HCEC 1CT (cell line): ENCODE data around the gene LUZP2.
"Not testable (repeated sequence)": the region's sequence is repeated elsewhere in the genome, so short reads cannot be mapped to it uniquely, and the experiment has no call there.

Source experiments
- DNase-seq: peaks from one replicate; pipeline ENCODE4 v3.0.0-alpha.2; 2017

Gene LUZP2

DNA sequence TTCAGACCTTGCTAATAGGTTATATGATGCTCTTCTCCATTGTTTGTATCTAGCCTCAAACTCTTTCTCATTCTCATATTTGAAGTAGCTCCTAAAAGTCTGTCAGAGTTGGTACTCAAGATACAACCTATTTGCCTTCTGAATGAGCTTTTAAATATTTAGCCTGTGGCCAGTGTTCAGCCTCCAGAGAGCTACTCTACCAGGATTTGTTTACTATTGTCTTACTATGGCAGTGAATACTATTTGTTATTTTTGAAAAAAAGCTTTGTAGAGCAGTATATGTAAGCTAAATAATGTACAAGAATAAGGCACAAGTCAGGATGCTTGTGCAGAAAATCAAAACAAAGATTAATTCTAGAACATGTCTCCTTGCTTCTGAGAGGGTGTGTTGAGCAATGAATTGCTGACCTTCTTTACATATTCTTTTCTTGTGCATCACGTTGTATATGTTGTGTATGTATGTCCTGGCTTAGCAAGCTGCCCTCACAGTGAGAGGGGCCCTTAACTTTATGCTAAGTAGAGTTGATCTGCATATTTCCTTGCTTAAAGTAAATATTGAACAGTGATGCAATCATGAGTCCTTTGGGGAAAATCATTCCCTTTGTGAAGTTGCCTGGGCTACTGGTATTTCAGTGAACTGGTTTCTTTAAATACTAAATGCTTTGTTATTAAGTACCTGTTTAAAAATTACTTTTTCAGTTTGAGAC is 438.0 kb downstream of the LUZP2 start:
- peak; percentile 25 for DNase-seq

DNA sequence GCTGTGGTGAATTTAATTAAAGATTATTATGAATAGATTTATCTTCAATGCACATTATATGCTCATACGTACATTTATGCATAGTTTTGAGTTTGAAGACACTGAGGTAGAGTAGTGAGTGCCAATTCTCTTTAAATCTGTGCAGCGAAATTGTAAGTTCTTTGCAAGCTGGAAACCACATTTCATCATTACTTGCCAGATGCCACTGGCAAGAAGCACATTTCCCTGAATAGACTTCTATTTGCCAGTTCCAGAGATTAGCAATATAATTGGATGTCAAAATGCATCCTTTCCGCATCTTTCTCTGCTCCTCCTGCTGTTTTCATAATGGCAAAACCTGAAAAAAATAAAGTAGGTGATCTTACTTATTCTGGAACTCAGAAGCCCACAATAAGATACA is 448.0 kb downstream of the LUZP2 start:
- DNase-seq, result no peak

DNA sequence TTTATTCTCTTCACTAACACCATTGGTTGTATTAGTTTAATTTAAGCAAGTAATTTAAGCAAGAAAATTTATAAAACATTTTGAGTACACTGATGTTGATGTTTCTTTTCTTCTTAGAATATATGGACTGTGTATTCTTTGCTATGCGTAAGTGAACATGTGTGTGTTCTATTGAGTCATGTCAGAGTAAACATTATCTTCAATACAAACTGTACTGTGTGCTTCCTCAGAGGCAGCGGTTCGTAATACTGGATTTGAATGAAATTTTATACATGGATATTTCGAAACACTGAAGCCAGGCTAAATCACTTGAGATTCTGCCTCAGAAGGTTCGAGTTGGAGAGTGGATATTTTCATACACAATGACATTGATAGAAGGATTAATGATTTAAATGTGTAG is 452.6 kb downstream of the LUZP2 start:
- peak; percentile 22 for DNase-seq

DNA sequence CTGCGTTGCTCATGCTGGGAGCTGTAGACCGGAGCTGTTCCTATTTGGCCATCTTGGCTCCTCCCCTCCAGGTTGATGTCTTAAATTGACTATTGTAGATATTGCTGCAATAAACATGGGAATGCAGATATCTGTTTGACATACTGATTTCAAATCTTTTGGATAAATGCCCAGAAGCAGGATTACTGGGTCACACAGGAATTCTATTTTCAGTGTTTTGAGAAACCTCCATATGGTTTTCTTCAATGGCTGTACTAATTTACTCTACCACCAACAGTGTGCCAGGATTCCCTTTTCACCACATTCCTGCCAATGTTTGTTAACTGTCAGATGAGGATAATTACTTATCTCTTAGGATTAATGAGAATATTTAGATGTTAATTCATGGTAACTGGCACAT is 467.0 kb downstream of the LUZP2 start:
- DNase-seq, result peak; percentile 25

DNA sequence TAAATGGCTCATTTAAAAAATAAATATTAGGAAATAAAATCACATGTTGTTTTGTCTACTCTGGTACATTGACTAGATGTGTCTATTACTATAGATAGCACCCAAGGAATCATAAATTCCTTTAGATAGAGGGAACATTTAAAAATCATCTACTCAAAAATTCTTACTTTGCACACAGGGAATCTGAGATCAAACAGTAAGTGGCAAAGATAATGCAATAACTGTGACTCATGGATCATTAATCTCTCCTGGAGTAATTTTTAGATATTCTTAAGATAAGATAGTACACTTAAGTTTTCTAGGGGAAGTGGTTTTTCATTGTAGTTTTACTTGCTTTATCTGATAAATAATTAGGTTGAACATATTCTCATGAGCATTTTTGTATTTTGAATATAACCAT is 468.9 kb downstream of the LUZP2 start:
- DNase-seq, result peak; percentile 3

DNA sequence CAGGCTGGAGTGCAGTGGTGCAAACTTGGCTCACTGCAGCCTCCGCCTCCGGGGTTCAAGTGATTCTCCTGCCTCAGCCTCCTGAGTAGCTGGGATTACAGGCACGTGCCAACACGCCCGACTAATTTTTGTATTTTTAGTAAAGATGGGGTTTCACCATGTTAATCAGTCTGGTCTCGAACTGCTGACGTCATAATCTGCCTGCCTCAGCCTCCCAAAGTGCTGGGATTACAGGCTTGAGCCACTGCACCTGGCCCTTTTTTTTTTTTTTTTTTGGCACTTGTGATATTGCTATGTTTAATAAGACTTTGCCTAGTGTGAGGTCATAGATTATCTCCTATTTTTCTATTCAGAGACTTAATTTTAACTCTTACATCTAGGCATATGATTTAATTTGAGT is 497.1 kb downstream of the LUZP2 start:
- DNase-seq, result not testable (repeated sequence)

DNA sequence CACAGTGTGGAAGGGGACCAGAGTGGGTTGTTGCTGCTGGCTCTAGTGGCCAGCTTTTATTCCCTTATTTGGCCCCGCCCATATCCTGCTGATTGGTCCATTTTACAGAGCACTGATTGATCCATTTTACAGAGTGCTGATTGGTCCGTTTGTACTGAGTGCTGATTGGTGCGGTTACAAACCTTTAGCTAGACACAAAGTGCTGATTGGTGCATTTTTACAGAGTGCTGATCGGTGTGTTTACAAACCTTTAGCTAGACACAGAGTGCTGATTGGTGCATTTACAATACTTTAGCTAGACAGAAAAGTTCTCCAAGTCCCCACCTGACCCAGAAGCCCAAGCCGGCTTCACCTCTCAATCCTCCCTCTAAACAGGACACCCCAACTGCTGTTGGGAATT is 503.1 kb downstream of the LUZP2 start:
- DNase-seq, result not testable (repeated sequence)

DNA sequence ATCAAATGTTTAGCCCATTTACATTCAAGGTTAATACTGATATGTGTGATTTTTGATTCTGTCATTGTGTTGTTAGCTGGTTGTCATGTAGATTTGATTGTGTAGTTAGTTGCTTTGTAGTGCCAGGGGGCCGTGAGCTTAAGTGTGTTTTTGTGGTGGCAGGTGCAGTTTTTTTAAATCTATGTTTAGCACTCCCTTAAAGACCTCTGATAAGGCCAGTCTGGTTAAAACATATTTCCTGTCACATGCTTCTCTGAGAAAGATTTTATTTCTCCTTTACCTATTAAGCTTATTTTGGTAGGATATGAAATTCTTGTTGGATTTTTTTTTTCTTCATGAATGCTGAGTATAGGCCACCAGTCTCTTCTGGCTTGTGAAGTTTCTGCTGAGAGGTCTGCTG is 540.6 kb downstream of the LUZP2 start:
- no peak for DNase-seq

DNA sequence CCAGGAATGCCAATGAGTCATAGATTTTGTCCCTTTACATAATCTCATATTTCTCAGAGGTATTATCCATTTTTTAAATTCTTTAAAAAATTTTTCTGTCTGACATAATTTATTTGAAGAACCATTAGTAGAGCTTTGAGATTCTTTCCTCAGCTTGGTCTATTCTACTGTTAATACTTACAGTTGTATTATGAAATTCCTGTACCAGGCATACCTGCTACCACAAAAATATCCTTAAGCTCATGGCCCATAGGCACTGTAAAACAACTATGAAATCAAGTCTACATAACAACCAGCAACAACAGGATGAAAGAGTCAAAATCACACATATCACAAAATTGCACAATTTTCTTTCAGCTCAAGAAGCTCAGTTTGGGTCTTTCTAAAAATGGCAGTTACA is 541.3 kb downstream of the LUZP2 start:
- no peak for DNase-seq

DNA sequence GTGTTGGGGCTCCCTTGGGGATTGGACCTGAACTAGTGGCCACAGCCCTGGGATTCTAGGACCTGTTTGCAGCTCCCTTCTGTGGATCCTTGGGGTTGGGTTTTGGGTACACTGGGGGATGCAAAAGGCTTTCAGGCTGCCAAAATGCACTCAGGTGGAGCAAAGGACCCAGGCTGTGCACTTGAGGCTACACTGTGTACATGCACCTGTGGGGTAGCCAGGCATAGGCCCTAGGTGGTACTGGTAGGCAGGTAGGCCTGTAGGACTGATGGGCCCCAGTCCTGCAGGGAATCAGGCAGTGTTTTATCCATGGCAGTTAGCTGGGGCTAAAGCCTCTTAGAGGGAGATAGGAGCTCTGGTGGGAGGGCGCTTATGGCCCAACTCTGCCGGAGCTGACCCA is 542.3 kb downstream of the LUZP2 start:
- no peak for DNase-seq

DNA sequence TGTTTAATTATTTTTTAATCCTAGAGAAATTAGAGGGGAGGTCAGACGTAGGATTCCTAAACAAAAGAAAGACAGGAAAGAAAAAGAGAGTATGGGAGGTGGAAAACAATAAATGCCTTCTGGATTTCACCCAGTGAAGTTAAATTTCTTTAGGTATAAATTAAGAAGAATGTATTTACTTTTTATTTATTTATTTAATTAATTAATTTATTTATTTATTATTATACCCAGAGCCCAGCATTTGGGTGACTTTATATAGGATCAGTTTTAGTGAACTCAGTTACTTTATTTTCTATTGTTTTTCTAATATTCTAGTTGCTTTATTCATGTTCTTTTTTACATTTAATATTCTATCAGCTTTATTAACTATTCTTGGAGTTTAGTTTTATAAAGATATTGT is 551.8 kb downstream of the LUZP2 start:
- DNase-seq, result no peak

DNA sequence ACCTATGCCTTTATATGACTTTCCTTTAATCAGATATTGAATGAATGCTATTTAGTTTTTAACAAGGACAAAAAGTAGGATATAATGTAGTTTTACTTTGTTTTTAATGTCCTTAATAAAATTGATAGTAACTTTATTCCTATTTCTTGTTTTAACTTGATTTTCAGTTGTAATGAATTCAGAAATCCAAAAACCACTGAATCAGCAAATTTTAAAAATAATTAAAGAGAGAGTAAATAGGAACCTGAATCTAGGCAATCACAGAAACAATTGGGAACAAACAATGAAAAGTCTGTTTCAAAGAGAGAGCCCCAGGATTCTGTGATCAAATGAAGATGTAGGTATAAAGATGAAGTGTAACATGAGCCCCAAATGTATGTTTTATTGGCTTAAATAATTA is 556.0 kb downstream of the LUZP2 start:
- DNase-seq, result no peak

DNA sequence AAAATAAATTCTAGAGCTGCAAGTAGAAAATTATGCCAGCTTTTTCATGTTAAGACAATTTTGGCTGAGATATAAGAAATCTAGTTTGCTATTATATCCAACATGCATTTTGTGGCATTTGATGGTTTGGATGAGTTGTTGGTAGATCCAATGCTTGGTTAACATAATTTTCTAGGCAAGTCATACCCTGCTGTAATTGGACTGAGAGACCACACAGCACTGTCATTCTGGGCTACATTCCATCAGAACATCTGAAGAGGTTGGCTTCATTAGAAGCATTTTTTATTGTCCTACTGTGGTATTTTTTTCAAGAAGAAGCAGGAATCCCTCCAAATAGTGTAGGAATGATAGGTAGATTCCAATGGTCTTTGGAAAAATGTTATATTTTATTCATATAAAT is 561.0 kb downstream of the LUZP2 start:
- DNase-seq, result no peak

DNA sequence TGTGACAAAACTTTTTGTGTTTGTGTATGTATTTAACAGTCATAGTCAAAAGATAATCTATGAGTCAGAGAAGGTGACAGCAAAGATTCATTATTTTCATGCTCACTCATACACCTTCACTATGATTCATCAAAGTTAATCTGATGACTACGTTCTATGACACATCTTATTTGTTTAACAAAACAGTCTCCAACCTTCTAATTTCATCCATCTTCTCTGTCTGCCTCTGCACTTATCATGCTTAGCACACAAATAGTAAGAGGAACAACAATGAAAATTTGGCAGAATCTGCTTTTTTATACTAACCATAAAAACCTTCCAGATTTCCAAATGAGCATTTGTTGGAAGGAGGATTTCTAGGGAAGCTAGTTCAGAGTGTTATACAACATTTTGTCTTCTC is 568.9 kb downstream of the LUZP2 start:
- DNase-seq, result peak; percentile 66

DNA sequence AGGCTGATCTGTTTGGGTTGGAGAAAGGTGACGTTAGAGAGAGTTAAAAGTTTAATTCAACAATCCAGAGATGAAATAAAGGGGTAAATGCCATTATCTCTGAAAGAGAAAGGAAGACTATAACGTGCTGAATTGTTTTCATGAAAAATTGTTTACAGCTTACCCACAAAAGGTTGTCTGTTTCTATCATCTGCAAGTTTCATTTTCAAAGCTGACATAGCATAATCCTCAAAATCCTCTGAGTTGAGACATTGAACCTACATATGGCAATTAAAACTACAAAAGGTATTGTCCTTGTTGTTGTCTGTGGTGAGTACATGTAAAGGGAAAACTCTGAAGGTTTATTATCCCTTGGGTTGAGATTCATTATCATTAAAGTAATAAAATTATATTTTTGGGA is 569.9 kb downstream of the LUZP2 start:
- no peak for DNase-seq

DNA sequence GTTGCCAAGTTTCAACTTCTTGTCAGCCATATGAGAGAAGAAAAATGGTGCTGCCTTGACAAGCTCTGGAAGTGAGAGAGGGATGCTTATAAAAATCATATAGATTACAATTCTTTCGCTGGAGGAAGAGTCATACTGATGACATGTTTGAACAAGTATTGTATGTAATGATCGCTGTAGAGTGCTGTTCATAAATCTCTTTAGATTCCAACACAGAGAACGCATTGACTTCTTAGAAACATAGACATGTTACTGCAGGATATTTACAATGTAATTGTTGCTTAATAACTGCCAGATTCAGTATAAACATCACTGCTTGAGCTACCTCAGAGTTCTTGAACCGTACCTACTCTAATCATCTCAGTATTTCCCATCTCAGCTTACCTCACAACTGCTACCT is 571.6 kb downstream of the LUZP2 start:
- no peak for DNase-seq

DNA sequence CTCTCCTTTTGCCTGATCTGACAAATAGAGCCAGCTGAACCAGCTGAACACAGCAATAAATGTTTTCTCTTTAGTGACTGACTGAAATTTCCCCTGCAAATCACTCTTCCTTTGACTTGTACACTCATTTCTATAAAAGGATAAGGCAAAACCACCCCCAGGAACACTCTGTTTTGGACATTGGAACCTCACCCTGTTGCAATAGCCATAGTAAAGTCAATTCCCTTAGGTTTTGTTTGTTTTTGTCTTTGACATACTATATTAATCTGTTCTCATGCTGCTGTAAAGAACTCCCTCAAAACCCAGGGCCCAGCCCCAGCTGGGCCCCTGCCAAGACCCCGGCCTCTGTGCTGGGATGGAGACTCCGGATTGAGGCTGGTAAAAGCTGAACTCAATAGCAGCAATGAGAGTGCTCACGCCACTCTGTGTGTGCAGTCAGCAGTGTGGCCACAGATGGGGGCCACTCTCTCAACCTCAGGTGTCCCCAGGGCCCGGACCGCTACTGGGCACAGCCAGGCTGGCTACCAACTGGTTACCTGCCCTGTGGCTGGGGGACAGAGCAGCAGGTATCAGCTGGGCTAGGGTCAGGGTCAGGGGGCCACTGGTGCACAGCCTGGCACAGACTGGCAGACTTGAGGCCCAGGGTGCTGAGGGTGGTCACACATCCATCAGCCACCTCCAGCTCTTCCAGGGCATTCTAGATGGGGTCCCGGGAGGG is 597.4 kb downstream of the LUZP2 start:
- no peak for DNase-seq

DNA sequence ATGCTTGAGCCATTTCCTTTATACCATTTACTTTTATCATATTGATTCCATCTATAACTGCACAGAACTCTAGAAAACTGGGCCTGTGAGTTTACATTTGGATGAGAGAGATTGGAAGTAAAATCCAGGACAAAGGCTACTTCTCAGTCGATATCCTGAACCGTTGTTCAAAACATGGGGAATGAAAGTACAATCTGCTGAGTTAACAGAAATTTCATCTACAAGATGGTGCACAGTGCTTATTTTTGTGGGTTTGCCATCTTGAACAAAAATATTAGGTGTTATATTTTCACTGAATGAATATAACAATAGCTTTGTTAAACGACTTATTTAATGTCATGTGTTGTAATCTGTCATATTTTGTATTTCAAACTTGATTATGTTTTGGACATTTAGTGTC is 622.6 kb downstream of the LUZP2 start:
- no peak for DNase-seq
